ENCODE data around the gene PTPRG.

DNA sequence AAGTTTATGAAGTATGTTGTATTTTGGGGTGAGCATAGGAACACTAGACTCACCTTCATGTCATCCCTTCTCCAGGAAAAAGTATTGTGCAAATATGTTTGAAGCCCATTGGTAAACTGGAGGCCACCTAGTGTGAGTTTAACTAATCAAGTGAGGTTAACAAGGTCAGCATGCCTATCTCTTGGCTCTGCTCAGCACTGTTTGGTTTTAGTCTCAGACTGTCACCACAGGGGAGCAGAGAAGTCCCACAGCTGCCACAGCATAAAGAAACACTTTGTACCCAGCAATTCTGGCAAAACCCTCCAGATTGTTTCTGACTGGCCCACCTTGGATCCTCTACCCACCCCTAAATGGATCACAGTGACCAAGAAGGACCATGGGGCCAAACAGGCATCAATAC lies 659.2 kb downstream of the PTPRG start:
- TF ChIP-seq, protein P1, sequence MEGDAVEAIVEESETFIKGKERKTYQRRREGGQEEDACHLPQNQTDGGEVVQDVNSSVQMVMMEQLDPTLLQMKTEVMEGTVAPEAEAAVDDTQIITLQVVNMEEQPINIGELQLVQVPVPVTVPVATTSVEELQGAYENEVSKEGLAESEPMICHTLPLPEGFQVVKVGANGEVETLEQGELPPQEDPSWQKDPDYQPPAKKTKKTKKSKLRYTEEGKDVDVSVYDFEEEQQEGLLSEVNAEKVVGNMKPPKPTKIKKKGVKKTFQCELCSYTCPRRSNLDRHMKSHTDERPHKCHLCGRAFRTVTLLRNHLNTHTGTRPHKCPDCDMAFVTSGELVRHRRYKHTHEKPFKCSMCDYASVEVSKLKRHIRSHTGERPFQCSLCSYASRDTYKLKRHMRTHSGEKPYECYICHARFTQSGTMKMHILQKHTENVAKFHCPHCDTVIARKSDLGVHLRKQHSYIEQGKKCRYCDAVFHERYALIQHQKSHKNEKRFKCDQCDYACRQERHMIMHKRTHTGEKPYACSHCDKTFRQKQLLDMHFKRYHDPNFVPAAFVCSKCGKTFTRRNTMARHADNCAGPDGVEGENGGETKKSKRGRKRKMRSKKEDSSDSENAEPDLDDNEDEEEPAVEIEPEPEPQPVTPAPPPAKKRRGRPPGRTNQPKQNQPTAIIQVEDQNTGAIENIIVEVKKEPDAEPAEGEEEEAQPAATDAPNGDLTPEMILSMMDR (IDR thresholded peaks at IDR 0.05) = no peak
- no peak for TF ChIP-seq POLR2A (IDR thresholded peaks at IDR 0.05)

Measured in right lobe of liver (tissue), 4 donors.